AG09309 (cell line): ENCODE measurements around the gene ADSS1.
A peak's percentile ranks its signal among the peaks of the same experiment; 100 is the strongest.

Source experiments
- DNase-seq: peaks from one replicate; pipeline ENCODE4 v3.0.0-alpha.2; 2010; ENCODE audit warnings: low read depth
- H3K4me3 ChIP-seq: 2 replicates; pipeline ENCODE4 v1.5.1; 2011; ENCODE audit warnings: mild to moderate bottlenecking, low read depth, low read length, moderate library complexity; ENCODE audit not compliant: control insufficient read depth
- TF ChIP-seq, protein P1 (sequence below): IDR thresholded peaks from 2 replicates; pipeline ENCODE4 v1.5.1; 2011; ENCODE audit warnings: mild to moderate bottlenecking, low read depth, low read length, inconsistent platforms; ENCODE audit not compliant: insufficient read depth, control insufficient read depth; ENCODE audit errors: missing control alignments

Gene ADSS1

GRCh38 chr14:104754213-104754851 is 30.3 kb downstream of the ADSS1 start:
- DNase-seq = no peak
- H3K4me3 ChIP-seq = peak overlapping the region; percentile 91
- TF ChIP-seq, protein P1, sequence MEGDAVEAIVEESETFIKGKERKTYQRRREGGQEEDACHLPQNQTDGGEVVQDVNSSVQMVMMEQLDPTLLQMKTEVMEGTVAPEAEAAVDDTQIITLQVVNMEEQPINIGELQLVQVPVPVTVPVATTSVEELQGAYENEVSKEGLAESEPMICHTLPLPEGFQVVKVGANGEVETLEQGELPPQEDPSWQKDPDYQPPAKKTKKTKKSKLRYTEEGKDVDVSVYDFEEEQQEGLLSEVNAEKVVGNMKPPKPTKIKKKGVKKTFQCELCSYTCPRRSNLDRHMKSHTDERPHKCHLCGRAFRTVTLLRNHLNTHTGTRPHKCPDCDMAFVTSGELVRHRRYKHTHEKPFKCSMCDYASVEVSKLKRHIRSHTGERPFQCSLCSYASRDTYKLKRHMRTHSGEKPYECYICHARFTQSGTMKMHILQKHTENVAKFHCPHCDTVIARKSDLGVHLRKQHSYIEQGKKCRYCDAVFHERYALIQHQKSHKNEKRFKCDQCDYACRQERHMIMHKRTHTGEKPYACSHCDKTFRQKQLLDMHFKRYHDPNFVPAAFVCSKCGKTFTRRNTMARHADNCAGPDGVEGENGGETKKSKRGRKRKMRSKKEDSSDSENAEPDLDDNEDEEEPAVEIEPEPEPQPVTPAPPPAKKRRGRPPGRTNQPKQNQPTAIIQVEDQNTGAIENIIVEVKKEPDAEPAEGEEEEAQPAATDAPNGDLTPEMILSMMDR = no peak

DNA sequence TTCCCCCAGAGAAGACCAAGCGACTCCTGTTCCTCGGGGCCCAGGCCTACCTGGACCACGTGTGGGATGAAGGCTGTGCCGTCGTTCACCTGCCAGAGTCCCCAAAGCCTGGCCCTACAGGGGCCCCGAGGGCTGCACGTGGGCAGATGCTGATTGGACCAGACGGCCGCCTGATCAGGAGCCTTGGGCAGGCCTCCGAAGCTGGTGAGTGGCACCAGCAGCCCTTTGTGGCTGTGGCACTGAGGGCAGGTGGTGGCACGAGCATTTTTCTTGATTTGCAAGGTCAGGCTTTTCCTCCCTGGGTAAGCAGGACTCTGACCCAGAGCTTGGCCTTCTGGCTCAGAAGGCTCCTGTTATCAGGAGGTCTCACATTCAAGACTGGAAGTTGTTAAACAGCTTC is 31.6 kb downstream of the ADSS1 start:
- TF ChIP-seq, protein P1 = no peak
- DNase-seq = no peak
- H3K4me3 ChIP-seq = no peak overlapping the region

- DNase-seq = no peak
- TF ChIP-seq, protein P1 = no peak
- no peak overlapping the region for H3K4me3 ChIP-seq
These were observed 32.6 kb downstream of the ADSS1 start for GRCh38 chr14:104756477-104757237.

DNA sequence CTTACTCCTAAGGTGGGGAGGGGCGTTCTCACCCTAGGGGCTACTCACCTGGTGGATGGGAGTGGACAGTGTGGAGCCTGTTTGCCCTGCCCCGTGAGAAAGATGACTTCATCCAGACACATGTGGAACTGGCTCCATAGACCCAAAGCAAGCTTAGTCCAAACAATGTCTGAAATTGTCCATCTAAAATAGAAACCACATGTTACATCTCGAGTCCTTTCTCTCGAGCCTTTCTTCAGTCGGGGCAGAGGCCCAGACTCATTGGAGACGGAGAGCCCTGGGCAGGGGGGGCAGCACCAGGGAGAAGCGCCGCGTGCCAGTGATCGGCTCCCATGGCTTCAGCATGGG is 33.2 kb downstream of the ADSS1 start:
- TF ChIP-seq, protein P1 = no peak
- DNase-seq = no peak
- no peak overlapping the region for H3K4me3 ChIP-seq

DNA sequence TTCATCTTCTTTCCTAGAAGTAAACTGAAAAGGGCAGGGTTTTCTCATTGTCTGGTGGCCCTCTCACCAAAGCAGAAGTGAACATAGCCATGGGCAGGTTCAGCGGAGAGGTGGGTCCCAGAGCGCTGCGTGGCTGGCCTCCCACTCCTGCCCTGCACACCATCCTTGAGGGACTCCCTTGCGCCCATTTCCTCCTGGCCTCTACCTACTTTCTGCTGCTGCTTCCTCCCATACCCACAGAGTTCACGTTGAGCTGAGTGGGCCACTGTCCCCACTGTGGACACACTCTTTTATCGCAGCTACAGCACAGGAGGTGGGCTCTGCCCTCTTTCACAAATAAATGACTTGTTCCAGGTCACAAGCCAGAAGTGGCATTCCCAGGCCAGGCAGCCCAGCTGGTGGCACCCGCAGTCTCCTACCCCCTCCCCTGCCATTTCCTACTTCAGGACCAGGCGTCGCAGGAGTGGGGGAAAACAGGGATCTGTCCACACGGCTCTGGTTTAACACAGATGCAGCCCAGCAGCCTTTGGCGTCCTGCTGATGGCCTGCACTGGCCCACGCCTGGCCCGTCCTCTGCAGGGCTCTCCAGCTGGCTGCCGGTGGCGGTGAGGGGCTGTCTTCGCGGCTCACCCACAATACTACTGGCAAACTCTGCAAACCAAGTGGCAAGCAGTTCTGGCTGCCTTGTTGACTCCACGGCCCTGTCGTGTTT is 33.8 kb downstream of the ADSS1 start:
- no peak overlapping the region for H3K4me3 ChIP-seq
- TF ChIP-seq, protein P1 = no peak
- DNase-seq = no peak

- TF ChIP-seq, protein P1 = no peak
- DNase-seq = no peak
- no peak overlapping the region for H3K4me3 ChIP-seq
These were observed 35.2 kb downstream of the ADSS1 start for GRCh38 chr14:104758981-104759969.
